ENCODE measurements around the gene DNAJC28.

GRCh38 chr21:33496345-33496744 is 4.8 kb upstream of the DNAJC28 start:
- TF ChIP-seq CTCF (IDR thresholded peaks at IDR 0.05) (no peak), POLR2AphosphoS5 (IDR thresholded peaks at IDR 0.05; ENCODE audit: low read depth, low read length) (no peak), REST (IDR thresholded peaks at IDR 0.05; ENCODE audit: insufficient read depth in 1 of 2, low read depth in 2 of 2, low read length in 1 of 2) (no peak), SIN3A (IDR thresholded peaks at IDR 0.05; ENCODE audit: borderline replicate concordance, insufficient read depth, low read depth, low read length) (no peak), TCF7L2 (IDR thresholded peaks at IDR 0.05; ENCODE audit: low read depth, low read length) (no peak)
